Naive B cell (primary cell): Measurements from ENCODE around the gene KRTAP4-9. TPM values are rescaled to one million over a fixed set of nuclear protein-coding genes. Genes with fewer than 3 reads are reported as not detected.
"Not testable (repeated sequence)": the region's sequence is repeated elsewhere in the genome, so short reads cannot be mapped to it uniquely, and the experiment has no call there.

Source experiments
- ATAC-seq, 2 donors: fragments of 150-1000 bp; cut with Tn5 transposase; 2 replicates each; pipeline ENCODE4 v1.10.0; 2021; ENCODE audit warnings: low read depth in 2 of 2, mild to moderate bottlenecking in 2 of 2, moderate library complexity in 2 of 2
- DNase-seq: peaks from one replicate; pipeline ENCODE4 v3.0.0; 2022
- H3K27ac Mint-ChIP-seq, 6 donors: one replicate each; pipeline ENCODE4 v1.8.0; 2020 to 2022; ENCODE audit warnings: mild to moderate bottlenecking in 6 of 6, mixed read lengths in 6 of 6, moderate library complexity in 5 of 6, inconsistent platforms in 2 of 6
- H3K27me3 Mint-ChIP-seq, 3 donors: one replicate each; pipeline ENCODE4 v1.8.0; 2021 to 2022; ENCODE audit warnings: mixed read lengths in 3 of 3, mild to moderate bottlenecking in 1 of 3
- H3K36me3 Mint-ChIP-seq, 2 donors: one replicate each; pipeline ENCODE4 v1.8.0; 2020 to 2022; ENCODE audit warnings: mixed read lengths in 2 of 2, inconsistent platforms in 1 of 2, mild to moderate bottlenecking in 1 of 2
- H3K4me1 Mint-ChIP-seq, 3 donors: one replicate each; pipeline ENCODE4 v1.8.0; 2020 to 2022; ENCODE audit warnings: mixed read lengths in 3 of 3, inconsistent platforms in 1 of 3, mild to moderate bottlenecking in 1 of 3, moderate library complexity in 1 of 3
- H3K4me3 Mint-ChIP-seq, 8 donors: one replicate each; pipeline ENCODE4 v1.8.0; 2020 to 2022; ENCODE audit warnings: mild to moderate bottlenecking in 8 of 8, mixed read lengths in 8 of 8, moderate library complexity in 8 of 8, inconsistent platforms in 2 of 8
- H3K9me3 Mint-ChIP-seq, 7 donors: one replicate each; pipeline ENCODE4 v1.8.0; 2020 to 2022; ENCODE audit warnings: mixed read lengths in 7 of 7, mild to moderate bottlenecking in 5 of 7, inconsistent platforms in 2 of 7, moderate library complexity in 1 of 7
- polyA plus RNA-seq, 6 donors: library from polyadenylated mRNA; unstranded; fragments of 300-500 nt; fragmentation: Illumina TruSeq; gene quantifications; one replicate each; pipeline ENCODE4 v1.2.3, GENCODE V29; 2021; ENCODE audit warnings: low read depth in 6 of 6

Gene KRTAP4-9
- polyA plus RNA-seq, 6 donors from 2014 or later: not detected

GRCh38 chr17:41123991-41124371 lies 18.8 kb downstream of the KRTAP4-9 start, which contains the start of gene KRTAP4-12:
TSS of gene KRTAP4-12 (minus strand) at chr17:41124182. CDS start at chr17:41124122, 60 bp downstream.
- not testable (repeated sequence) for DNase-seq, H3K27me3 Mint-ChIP-seq, ATAC-seq
- Mint-ChIP-seq H3K27ac (peak within 1 kb of the TSS; percentile 22 to 97 (median 57)), H3K36me3 (peaks cover 0 to 18% of the 10 kb centered on the region in 2 donors), H3K4me1 (peaks cover 48 to 70% (median 54%) of the 10 kb centered on the region in 3 donors), H3K9me3 (peaks cover 0 to 24% (median 8%) of the 10 kb centered on the region in 7 donors), H3K4me3 (peak within 1 kb of the TSS in 7 of 8 donors; percentile 71 to 87 (median 86))

GRCh38 chr17:41125064-41125463 lies 19.9 kb downstream of the KRTAP4-9 start:
- Mint-ChIP-seq H3K27me3 (no peaks in the 10 kb centered on the region), H3K36me3 (peaks cover 0 to 15% of the 10 kb centered on the region in 2 donors), H3K27ac (peak overlapping the region in 3 of 6 donors; percentile 35 to 65 (median 52)), H3K4me3 (peak overlapping the region in 4 of 8 donors; percentile 12 to 87 (median 80)), H3K9me3 (peaks cover 0 to 20% (median 10%) of the 10 kb centered on the region in 7 donors), H3K4me1 (peaks cover 51 to 66% (median 53%) of the 10 kb centered on the region in 3 donors)
- DNase-seq: no peak
- no peak for ATAC-seq

GRCh38 chr17:41126412-41126811 lies 21.2 kb downstream of the KRTAP4-9 start:
- Mint-ChIP-seq H3K27ac (peak overlapping the region in 3 of 6 donors; percentile 39 to 64 (median 59)), H3K36me3 (peaks cover 0 to 8% of the 10 kb centered on the region in 2 donors), H3K9me3 (peaks cover 0 to 14% (median 8%) of the 10 kb centered on the region in 7 donors), H3K4me3 (peak overlapping the region in 2 of 8 donors; percentile 16 to 39), H3K27me3 (no peaks in the 10 kb centered on the region), H3K4me1 (peaks cover 48 to 63% (median 52%) of the 10 kb centered on the region in 3 donors)
- DNase-seq (no peak), ATAC-seq (no peak)

- H3K27me3 Mint-ChIP-seq: no peaks in the 10 kb centered on the region
- no peak for DNase-seq
- no peak for ATAC-seq
- no peak overlapping the region for H3K4me3 Mint-ChIP-seq
- H3K27ac Mint-ChIP-seq: peak overlapping the region in 1 of 6 donors; percentile 79
- H3K9me3 Mint-ChIP-seq: peaks cover 0 to 11% (median 7%) of the 10 kb centered on the region in 7 donors
- H3K4me1 Mint-ChIP-seq: peaks cover 56 to 62% (median 58%) of the 10 kb centered on the region in 3 donors
- H3K36me3 Mint-ChIP-seq: peaks cover 0 to 8% of the 10 kb centered on the region in 2 donors
These were observed 22.2 kb downstream of the KRTAP4-9 start for GRCh38 chr17:41127371-41127770.

- peak; percentile 46 to 60 for ATAC-seq
- Mint-ChIP-seq H3K9me3 (peaks cover 0 to 7% (median 6%) of the 10 kb centered on the region in 7 donors), H3K4me1 (peaks cover 36 to 48% (median 40%) of the 10 kb centered on the region in 3 donors), H3K4me3 (peak overlapping the region in 2 of 8 donors; percentile 21 to 61), H3K27me3 (no peaks in the 10 kb centered on the region), H3K27ac (peak overlapping the region in 5 of 6 donors; percentile 7 to 82 (median 63)), H3K36me3 (peaks cover 2 to 4% of the 10 kb centered on the region in 2 donors)
- DNase-seq: no peak
These were observed 26.8 kb downstream of the KRTAP4-9 start for GRCh38 chr17:41131979-41132378.

- Mint-ChIP-seq H3K9me3 (peaks cover 2 to 24% (median 12%) of the 10 kb centered on the region in 7 donors), H3K36me3 (peaks cover 5 to 24% of the 10 kb centered on the region in 2 donors), H3K4me1 (peaks cover 28 to 40% (median 29%) of the 10 kb centered on the region in 3 donors), H3K27ac (peak overlapping the region; percentile 20 to 94 (median 88)), H3K4me3 (peak overlapping the region in 5 of 8 donors; percentile 47 to 84 (median 68)), H3K27me3 (no peaks in the 10 kb centered on the region)
- ATAC-seq: peak; percentile 48 to 50
- DNase-seq: no peak
These were observed 28.9 kb downstream of the KRTAP4-9 start for GRCh38 chr17:41133880-41134735.

GRCh38 chr17:41139865-41140264 lies 34.7 kb downstream of the KRTAP4-9 start:
- H3K27me3 Mint-ChIP-seq, H3K4me3 Mint-ChIP-seq, ATAC-seq, DNase-seq: not testable (repeated sequence)
- Mint-ChIP-seq H3K36me3 (peaks cover 19 to 67% of the 10 kb centered on the region in 2 donors), H3K27ac (peak overlapping the region in 2 of 6 donors; percentile 33 to 82), H3K4me1 (peaks cover 10 to 14% (median 14%) of the 10 kb centered on the region in 3 donors), H3K9me3 (peaks cover 22 to 71% (median 45%) of the 10 kb centered on the region in 7 donors)

- Mint-ChIP-seq H3K27me3 (peaks cover 0 to 6% (median 0%) of the 10 kb centered on the region in 3 donors), H3K9me3 (peaks cover 22 to 75% (median 50%) of the 10 kb centered on the region in 7 donors), H3K36me3 (peaks cover 19 to 67% of the 10 kb centered on the region in 2 donors), H3K4me1 (peaks cover 10 to 18% (median 11%) of the 10 kb centered on the region in 3 donors), H3K4me3 (no peak within 1 kb of the TSS), H3K27ac (peak within 1 kb of the TSS in 3 of 6 donors; percentile 33 to 82 (median 64))
- no peak for DNase-seq
- no peak for ATAC-seq
These were observed 35.4 kb downstream of the KRTAP4-9 start, which contains the start of gene KRTAP4-6 for GRCh38 chr17:41140360-41141131. TSS of gene KRTAP4-6 (minus strand) at chr17:41140544. CDS start at chr17:41140487, 57 bp downstream.

GRCh38 chr17:41141361-41141760 lies 36.2 kb downstream of the KRTAP4-9 start:
- no peak overlapping the region for H3K4me3 Mint-ChIP-seq
- peak overlapping the region in 1 of 6 donors; percentile 64 for H3K27ac Mint-ChIP-seq
- H3K9me3 Mint-ChIP-seq: peaks cover 22 to 73% (median 50%) of the 10 kb centered on the region in 7 donors
- peaks cover 0 to 6% (median 0%) of the 10 kb centered on the region in 3 donors for H3K27me3 Mint-ChIP-seq
- ATAC-seq: no peak
- no peak for DNase-seq
- peaks cover 19 to 67% of the 10 kb centered on the region in 2 donors for H3K36me3 Mint-ChIP-seq
- H3K4me1 Mint-ChIP-seq: peaks cover 10 to 18% (median 11%) of the 10 kb centered on the region in 3 donors

- no peak for DNase-seq
- Mint-ChIP-seq H3K4me3 (peak overlapping the region in 1 of 8 donors; percentile 78), H3K9me3 (peaks cover 14 to 43% (median 32%) of the 10 kb centered on the region in 7 donors), H3K27ac (peak overlapping the region in 3 of 6 donors; percentile 93 to 94 (median 93)), H3K27me3 (peaks cover 0 to 6% (median 4%) of the 10 kb centered on the region in 3 donors), H3K36me3 (peaks cover 14 to 36% of the 10 kb centered on the region in 2 donors), H3K4me1 (peaks cover 14 to 20% (median 16%) of the 10 kb centered on the region in 3 donors)
- ATAC-seq: no peak
These were observed 39.7 kb downstream of the KRTAP4-9 start for GRCh38 chr17:41144846-41145245.

- no peak for DNase-seq
- peaks cover 14 to 33% of the 10 kb centered on the region in 2 donors for H3K36me3 Mint-ChIP-seq
- H3K27me3 Mint-ChIP-seq: peaks cover 0 to 5% (median 4%) of the 10 kb centered on the region in 3 donors
- peaks cover 14 to 20% (median 16%) of the 10 kb centered on the region in 3 donors for H3K4me1 Mint-ChIP-seq
- H3K27ac Mint-ChIP-seq: peak overlapping the region in 3 of 6 donors; percentile 93 to 94 (median 93)
- peaks cover 14 to 41% (median 31%) of the 10 kb centered on the region in 7 donors for H3K9me3 Mint-ChIP-seq
- peak overlapping the region in 1 of 8 donors; percentile 78 for H3K4me3 Mint-ChIP-seq
- ATAC-seq: no peak
These were observed 40.1 kb downstream of the KRTAP4-9 start for GRCh38 chr17:41145261-41145660.

- peaks cover 9 to 20% (median 13%) of the 10 kb centered on the region in 7 donors for H3K9me3 Mint-ChIP-seq
- H3K27ac Mint-ChIP-seq: peak overlapping the region in 5 of 6 donors; percentile 1 to 57 (median 27)
- ATAC-seq (no peak), DNase-seq (no peak)
- H3K27me3 Mint-ChIP-seq: peaks cover 0 to 5% (median 4%) of the 10 kb centered on the region in 3 donors
- H3K36me3 Mint-ChIP-seq: peaks cover 6 to 15% of the 10 kb centered on the region in 2 donors
- H3K4me1 Mint-ChIP-seq: peaks cover 8 to 17% (median 10%) of the 10 kb centered on the region in 3 donors
- H3K4me3 Mint-ChIP-seq: peak overlapping the region in 1 of 8 donors; percentile 64
These were observed 42.5 kb downstream of the KRTAP4-9 start for GRCh38 chr17:41147531-41148204.
